SU-DHL-6 (cell line): ENCODE measurements around the gene TBC1D1.

Experiments
- H2AFZ ChIP-seq: fragments of 200-600 bp; sonication (generic); 2 replicates; pipeline ENCODE4 v1.6.1; 2014; ENCODE audit warnings: low read depth, mild to moderate bottlenecking, moderate library complexity, mixed read lengths, antibody characterized with exemption, low read length; ENCODE audit not compliant: severe bottlenecking
- H3F3A ChIP-seq: fragments of 200-600 bp; shearing (Covaris generic); 2 replicates; pipeline ENCODE4 v1.6.0; 2016; ENCODE audit warnings: antibody characterized with exemption, mild to moderate bottlenecking; ENCODE audit not compliant: insufficient read depth
- H3K27ac ChIP-seq: fragments of 200-600 bp; sonication (generic); 2 replicates; pipeline ENCODE4 v1.5.1; 2016; ENCODE audit warnings: low read depth, mild to moderate bottlenecking, low read length, moderate library complexity, mixed read lengths
- H3K27me3 ChIP-seq: fragments of 200-600 bp; sonication (generic), shearing (Covaris generic); 2 replicates; pipeline ENCODE4 v1.6.0; 2014; ENCODE audit warnings: mild to moderate bottlenecking, low read length
- H3K36me3 ChIP-seq: fragments of 200-600 bp; sonication (generic); 2 replicates; pipeline ENCODE4 v1.6.1; 2014; ENCODE audit warnings: mild to moderate bottlenecking, low read length, mixed read lengths
- H3K4me2 ChIP-seq: fragments of 300-600, 200-600 bp; shearing (Covaris generic), sonication (generic); 2 replicates; pipeline ENCODE4 v1.6.0; 2014; ENCODE audit warnings: low read length, low read depth, mild to moderate bottlenecking; ENCODE audit not compliant: poor library complexity, severe bottlenecking
- H3K4me3 ChIP-seq: fragments of 200-600 bp; sonication (generic); 2 replicates; pipeline ENCODE4 v1.5.1; 2014; ENCODE audit warnings: antibody characterized with exemption, low read length, mild to moderate bottlenecking, mixed read lengths; ENCODE audit not compliant: insufficient read depth, poor library complexity, severe bottlenecking
- H3K79me2 ChIP-seq: fragments of 200-600 bp; sonication (generic); 2 replicates; pipeline ENCODE4 v1.6.1; 2014; ENCODE audit warnings: mild to moderate bottlenecking, low read length, moderate library complexity; ENCODE audit not compliant: insufficient read depth
- H3K9ac ChIP-seq: fragments of 200-600 bp; sonication (generic); 2 replicates; pipeline ENCODE4 v1.7.0; 2014; ENCODE audit warnings: mild to moderate bottlenecking, low read length
- H3K9me2 ChIP-seq: fragments of 200-600 bp; sonication (generic); replicated peaks from 2 replicates; pipeline ENCODE4 v1.6.1; 2014; ENCODE audit warnings: low read length; ENCODE audit not compliant: insufficient read depth
- H3K9me3 ChIP-seq: fragments of 200-600 bp; sonication (generic); 2 replicates; pipeline ENCODE4 v1.6.1; 2014; ENCODE audit warnings: low read length, mixed read lengths; ENCODE audit not compliant: insufficient read depth
- H4K20me1 ChIP-seq: fragments of 200-600 bp; sonication (generic); 2 replicates; pipeline ENCODE4 v1.6.1; 2014; ENCODE audit warnings: low read depth, mild to moderate bottlenecking, antibody characterized with exemption, low read length, moderate library complexity, mixed read lengths
- CTCF ChIP-seq: fragments of 200-600 bp; sonication (generic); IDR thresholded peaks from one replicate; pipeline ENCODE4 v1.5.1; 2017; ENCODE audit warnings: antibody characterized with exemption, mild to moderate bottlenecking, low read length, moderate library complexity; ENCODE audit not compliant: insufficient read depth, poor library complexity, severe bottlenecking
- EZH2phosphoT487 ChIP-seq: fragments of 200-600 bp; sonication (generic), shearing (Covaris generic); conservative IDR thresholded peaks from 2 replicates; pipeline ENCODE4 v1.6.1; 2018; ENCODE audit warnings: mild to moderate bottlenecking, antibody characterized with exemption, low read length, moderate library complexity, mixed read lengths

TBC1D1 gene

GRCh38 chr4:38004062-38004461, 113.2 kb downstream of the TBC1D1 start:
- peaks cover 28% of the 10 kb centered on the region for H3K79me2 ChIP-seq

GRCh38 chr4:38004887-38005286, 114.0 kb downstream of the TBC1D1 start:
- Histone ChIP-seq H3K4me3 (no peak overlapping the region), H3K27me3 (no peaks in the 10 kb centered on the region), H3F3A (no peaks in the 10 kb centered on the region), H2AFZ (no peak overlapping the region), H3K36me3 (no peaks in the 10 kb centered on the region), H3K27ac (no peak overlapping the region), H3K9ac (no peak overlapping the region), H3K9me3 (no peaks in the 10 kb centered on the region), H3K4me2 (no peak overlapping the region), H4K20me1 (peaks cover 15% of the 10 kb centered on the region; the same call in 1 of the 2 replicates), H3K79me2 (peaks cover 30% of the 10 kb centered on the region), H3K9me2 (no peaks in the 10 kb centered on the region)
- TF ChIP-seq CTCF (no peak), EZH2phosphoT487 (no peak)

More at GRCh38 chr4:38004062-38004461, 113.2 kb downstream of the TBC1D1 start:
- Histone ChIP-seq H3F3A (no peaks in the 10 kb centered on the region), H3K4me2 (no peak overlapping the region), H2AFZ (no peak overlapping the region), H3K27me3 (no peaks in the 10 kb centered on the region), H3K9me3 (no peaks in the 10 kb centered on the region), H3K9me2 (no peaks in the 10 kb centered on the region), H3K27ac (no peak overlapping the region), H3K36me3 (no peaks in the 10 kb centered on the region), H4K20me1 (peaks cover 9% of the 10 kb centered on the region; the same call in 1 of the 2 replicates), H3K9ac (no peak overlapping the region), H3K4me3 (no peak overlapping the region)
- no peak for TF ChIP-seq EZH2phosphoT487
- no peak for TF ChIP-seq CTCF

- Histone ChIP-seq H4K20me1 (peaks cover 12% of the 10 kb centered on the region; the same call in 1 of the 2 replicates), H3K4me2 (no peak overlapping the region), H3K9ac (no peak overlapping the region), H3F3A (no peaks in the 10 kb centered on the region), H2AFZ (no peak overlapping the region), H3K9me2 (no peaks in the 10 kb centered on the region), H3K9me3 (no peaks in the 10 kb centered on the region), H3K27ac (no peak overlapping the region), H3K79me2 (peaks cover 27% of the 10 kb centered on the region), H3K4me3 (no peak overlapping the region), H3K27me3 (no peaks in the 10 kb centered on the region), H3K36me3 (no peaks in the 10 kb centered on the region)
- no peak for TF ChIP-seq CTCF
- TF ChIP-seq EZH2phosphoT487, result no peak
These were observed 114.8 kb downstream of the TBC1D1 start for GRCh38 chr4:38005637-38006036.
